Fibroblast of skin of left quadriceps (primary cell): ENCODE results near the gene GABRG2.

Source experiments
- DNase-seq, 2 experiments: peaks; one replicate each; pipeline ENCODE4 v3.0.0-alpha.2; 2013; ENCODE audit warnings: low read depth in 2 of 2

Gene GABRG2

DNA sequence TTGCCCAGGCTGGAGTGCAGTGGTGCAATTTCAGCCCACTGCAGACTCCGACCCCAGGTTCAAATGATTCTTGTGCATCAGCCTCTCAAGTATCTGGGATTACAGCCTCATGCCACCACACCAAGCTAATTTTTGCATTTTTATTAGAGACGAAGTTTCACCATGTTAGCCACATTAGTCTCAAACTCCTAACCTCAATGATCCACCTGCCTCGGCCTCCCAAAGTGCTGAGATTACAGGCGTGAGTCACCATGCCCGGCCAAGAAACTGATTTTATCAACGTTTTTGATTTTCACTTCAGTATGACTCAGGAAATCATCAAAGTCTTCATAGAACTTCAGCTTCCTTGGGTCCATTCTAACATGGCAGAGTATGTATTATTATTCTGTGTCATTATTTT lies 125.4 kb downstream of the GABRG2 start:
- DNase-seq = no peak

DNA sequence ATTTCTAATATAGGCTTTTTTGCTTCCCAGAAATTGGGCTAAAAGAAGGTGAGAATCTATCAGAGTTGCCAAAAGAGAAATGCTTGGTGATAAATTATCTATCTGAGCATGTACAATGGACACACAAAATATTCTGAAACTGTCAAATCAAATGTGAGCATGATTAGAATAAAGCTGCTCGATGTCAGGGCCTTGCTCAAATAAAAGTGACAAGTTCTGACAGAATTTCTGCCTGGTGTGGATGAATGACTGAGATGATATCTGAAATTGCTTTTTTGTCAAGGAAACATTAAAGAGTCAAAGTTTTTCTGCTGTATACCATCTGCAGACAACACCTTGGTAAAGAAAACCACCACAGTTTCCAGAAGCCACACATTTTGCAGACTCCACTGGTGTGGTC lies 128.8 kb downstream of the GABRG2 start:
- no peak for DNase-seq

DNA sequence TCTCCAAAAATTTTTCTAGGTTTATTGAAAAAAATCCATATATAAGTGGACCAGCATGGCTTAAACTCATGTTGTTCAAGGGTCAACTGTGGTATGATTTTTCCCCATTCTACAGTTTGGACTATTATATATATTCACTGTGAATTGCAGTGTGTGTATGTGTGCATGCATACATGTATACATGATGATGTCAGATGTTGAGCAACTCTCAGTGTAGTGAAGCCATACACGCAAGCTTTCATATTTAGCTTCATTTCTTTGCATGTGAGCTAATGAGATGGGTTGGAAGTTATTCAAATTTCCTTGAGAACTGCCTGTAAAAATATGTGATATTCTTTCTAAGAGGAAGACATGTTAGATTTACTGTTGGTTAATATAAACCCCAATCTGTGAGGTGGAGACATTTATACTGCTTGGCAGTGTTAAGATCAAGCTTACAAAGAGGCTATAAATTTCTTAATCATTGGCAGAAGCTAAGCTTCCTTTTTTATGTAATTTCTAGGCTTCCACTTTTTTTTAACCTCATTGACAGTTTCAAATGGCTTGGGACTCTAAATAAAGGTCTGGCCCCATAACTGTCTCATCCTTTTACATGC lies 134.8 kb downstream of the GABRG2 start:
- no peak for DNase-seq
